Tibial nerve (tissue), 4 donors: Measurements from ENCODE around the gene ABTB1. TPM values are rescaled to one million over a fixed set of nuclear protein-coding genes. Genes with fewer than 3 reads are reported as not detected.

Experiments
- DNase-seq, 2 donors: peaks; one replicate each; pipeline ENCODE4 v3.0.0-alpha.2; 2019; ENCODE audit warnings: low spot score in 2 of 2
- H3K27ac ChIP-seq, 4 donors: fragments of 200-600 bp; sonication (generic) in 3 of 4; one replicate each; pipeline ENCODE4 v1.5.1; 2017 to 2019; ENCODE audit warnings: mild to moderate bottlenecking in 1 of 4
- H3K27me3 ChIP-seq, 2 donors: fragments of 200-600 bp; sonication (generic) in 1 of 2; one replicate each; pipeline versions ENCODE4 v1.5.1 to v1.6.0; 2017 to 2019
- H3K36me3 ChIP-seq, 3 donors: fragments of 200-600 bp; sonication (generic); one replicate each; pipeline ENCODE4 v1.5.1; 2018 to 2019
- H3K4me1 ChIP-seq, 4 donors: fragments of 200-600 bp; sonication (generic) in 3 of 4; one replicate each; pipeline ENCODE4 v1.5.1; 2017 to 2019
- H3K4me3 ChIP-seq, 4 donors: fragments of 200-600 bp; sonication (generic) in 3 of 4; one replicate each; pipeline ENCODE4 v1.5.1; 2017 to 2019; ENCODE audit warnings: mild to moderate bottlenecking in 1 of 4, moderate library complexity in 1 of 4
- H3K9me3 ChIP-seq, 4 donors: fragments of 200-600 bp; sonication (generic) in 3 of 4; one replicate each; pipeline ENCODE4 v1.5.1; 2017 to 2019
- CTCF ChIP-seq, 5 experiments: fragments of 200-600 bp in 3 of 5; fragments of 450-650 bp in 2 of 5; sonication (generic) in 3 of 5; IDR thresholded peaks; one replicate each; pipeline ENCODE4 v1.5.1; 2016 to 2019; ENCODE audit warnings: antibody characterized with exemption in 5 of 5, mild to moderate bottlenecking in 3 of 5, moderate library complexity in 2 of 5
- EP300 ChIP-seq, 2 donors: sonication (generic); formaldehyde crosslinking; IDR thresholded peaks; one replicate each; pipeline ENCODE4 v1.6.1; 2017; ENCODE audit warnings: antibody characterized with exemption in 2 of 2, mild to moderate bottlenecking in 1 of 2
- POLR2A ChIP-seq, 2 donors: fragments of 450-650 bp; IDR thresholded peaks; one replicate each; pipeline ENCODE4 v1.6.1; 2017; ENCODE audit warnings: antibody characterized with exemption in 2 of 2, mild to moderate bottlenecking in 2 of 2, moderate library complexity in 2 of 2
- WGBS, 2 donors: methylation state at CpG; one replicate each; pipeline ENCODE4 v1.1.5; 2018; 5-methylcytosine and 5-hydroxymethylcytosine counted together
- total RNA-seq, 4 donors: library from RNA; depleted of rRNA; stranded (reverse); fragments of >200 nt; gene quantifications; one replicate each; pipeline ENCODE4 v1.1.0, GENCODE V29; 2016

ABTB1 gene
- total RNA-seq, result 100 to 1,000 TPM in 3 of 4 donors, 10 to 100 TPM in 1; 86.4 to 134 (median 121) TPM

GRCh38 chr3:127672429-127673190, at the start of gene ABTB1:
Gene ABTB1 (plus strand): TSS chr3:127672952. CDS start chr3:127673026, 74 bp downstream.
- TF ChIP-seq POLR2A (IDR thresholded peaks at IDR 0.05) (peak; percentile 17 to 87), CTCF (IDR thresholded peaks at IDR 0.05) (no peak), EP300 (IDR thresholded peaks at IDR 0.05) (peak in 1 of 2 donors; percentile 88)
- WGBS, 2 donors, result 0% methylated on average over 10 of the region's 102 CpGs; no CpG with 5 or more reads in 1 of the 2 donors
- peak within 1 kb of the TSS; percentile 71 to 82 (median 76) for H3K4me3 ChIP-seq
- peaks cover 0 to 27% (median 0%) of the 10 kb centered on the region in 3 donors for H3K36me3 ChIP-seq
- H3K4me1 ChIP-seq, result peaks cover 0 to 43% (median 18%) of the 10 kb centered on the region in 4 donors
- H3K27me3 ChIP-seq, result no peaks in the 10 kb centered on the region
- H3K27ac ChIP-seq, result peak within 1 kb of the TSS; percentile 80 to 96 (median 94)
- peak; percentile 76 to 82 for DNase-seq
- H3K9me3 ChIP-seq, result no peaks in the 10 kb centered on the region

- DNase-seq, result no peak
- 78 to 92% methylated on average over 5 of the region's 5 CpGs for WGBS, 2 donors
Measured at GRCh38 chr3:127624063-127624462, 48.7 kb upstream of the ABTB1 start.

GRCh38 chr3:127625821-127626220, 46.9 kb upstream of the ABTB1 start:
- WGBS, 2 donors, result 34 to 36% methylated on average over 2 of the region's 2 CpGs
- no peak overlapping the region for H3K27ac ChIP-seq
- H3K4me1 ChIP-seq, result peaks cover 0 to 23% (median 9%) of the 10 kb centered on the region in 4 donors
- peaks cover 0 to 11% of the 10 kb centered on the region in 2 donors for H3K27me3 ChIP-seq
- TF ChIP-seq CTCF (IDR thresholded peaks at IDR 0.05) (no peak), EP300 (IDR thresholded peaks at IDR 0.05) (no peak)
- no peaks in the 10 kb centered on the region for H3K9me3 ChIP-seq
- no peak overlapping the region for H3K4me3 ChIP-seq
- no peak for DNase-seq
- H3K36me3 ChIP-seq, result peaks cover 0 to 20% (median 1%) of the 10 kb centered on the region in 3 donors

More at GRCh38 chr3:127624063-127624462, 48.7 kb upstream of the ABTB1 start:
- H3K36me3 ChIP-seq, result peaks cover 0 to 37% (median 3%) of the 10 kb centered on the region in 3 donors
- H3K9me3 ChIP-seq, result no peaks in the 10 kb centered on the region
- peaks cover 0 to 8% (median 0%) of the 10 kb centered on the region in 4 donors for H3K4me1 ChIP-seq
- H3K4me3 ChIP-seq, result no peak overlapping the region
- no peaks in the 10 kb centered on the region for H3K27me3 ChIP-seq
- TF ChIP-seq POLR2A (IDR thresholded peaks at IDR 0.05), result no peak
- no peak for TF ChIP-seq EP300 (IDR thresholded peaks at IDR 0.05)
- TF ChIP-seq CTCF (IDR thresholded peaks at IDR 0.05), result no peak
- H3K27ac ChIP-seq, result no peak overlapping the region

GRCh38 chr3:127628426-127628787, 44.3 kb upstream of the ABTB1 start:
- peaks cover 0 to 25% (median 9%) of the 10 kb centered on the region in 4 donors for H3K4me1 ChIP-seq
- no peaks in the 10 kb centered on the region for H3K9me3 ChIP-seq
- H3K36me3 ChIP-seq, result no peaks in the 10 kb centered on the region
- H3K27me3 ChIP-seq, result peaks cover 0 to 18% of the 10 kb centered on the region in 2 donors
- peak overlapping the region in 1 of 4 donors; percentile 65 for H3K4me3 ChIP-seq
- whole genome bisulfite sequencing, 2 donors, result 56 to 59% methylated on average over 4 of the region's 4 CpGs
- TF ChIP-seq CTCF (IDR thresholded peaks at IDR 0.05) (no peak), POLR2A (IDR thresholded peaks at IDR 0.05) (no peak), EP300 (IDR thresholded peaks at IDR 0.05) (no peak)
- DNase-seq, result no peak
- H3K27ac ChIP-seq, result peak overlapping the region in 2 of 4 donors; percentile 28 to 53
